PC-3 (cell line): ENCODE results near the gene CCR5AS.

Experiments used
- EZH2 ChIP-seq: fragments of 300-600 bp; sonication (generic); IDR thresholded peaks from one replicate; pipeline ENCODE4 v1.6.1; 2017; ENCODE audit warnings: antibody characterized with exemption, mild to moderate bottlenecking, low read length; ENCODE audit not compliant: unreplicated experiment
- TF ChIP-seq, protein P1 (sequence below): fragments of 300-600 bp; sonication (generic); conservative IDR thresholded peaks from 2 replicates; pipeline ENCODE4 v1.5.1; 2017; ENCODE audit warnings: antibody characterized with exemption, low read depth, mild to moderate bottlenecking, low read length

DNA sequence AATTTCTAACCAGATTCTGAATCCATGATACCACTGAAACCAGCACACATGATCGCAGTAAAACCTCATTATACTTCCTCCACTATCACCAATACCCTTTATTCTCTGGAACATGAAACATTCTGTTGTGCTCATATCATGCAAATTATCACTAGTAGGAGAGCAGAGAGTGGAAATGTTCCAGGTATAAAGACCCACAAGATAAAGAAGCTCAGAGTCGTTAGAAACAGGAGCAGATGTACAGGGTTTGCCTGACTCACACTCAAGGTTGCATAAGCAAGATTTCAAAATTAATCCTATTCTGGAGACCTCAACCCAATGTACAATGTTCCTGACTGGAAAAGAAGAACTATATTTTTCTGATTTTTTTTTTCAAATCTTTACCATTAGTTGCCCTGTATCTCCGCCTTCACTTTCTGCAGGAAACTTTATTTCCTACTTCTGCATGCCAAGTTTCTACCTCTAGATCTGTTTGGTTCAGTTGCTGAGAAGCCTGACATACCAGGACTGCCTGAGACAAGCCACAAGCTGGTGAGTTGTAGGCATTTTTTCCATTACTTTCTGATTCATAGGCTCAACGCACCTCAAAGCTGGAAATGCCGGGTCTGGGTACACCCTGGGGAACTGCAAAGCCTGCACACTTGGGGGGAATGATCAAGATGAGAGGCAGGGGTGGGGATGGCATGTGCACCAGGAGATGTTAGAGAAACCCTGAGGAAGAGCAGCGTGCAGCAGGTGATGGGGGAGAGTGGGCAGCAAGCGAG, 53.0 kb downstream of the CCR5AS start, which contains the start of gene CCR2:
- TF ChIP-seq, protein P1, sequence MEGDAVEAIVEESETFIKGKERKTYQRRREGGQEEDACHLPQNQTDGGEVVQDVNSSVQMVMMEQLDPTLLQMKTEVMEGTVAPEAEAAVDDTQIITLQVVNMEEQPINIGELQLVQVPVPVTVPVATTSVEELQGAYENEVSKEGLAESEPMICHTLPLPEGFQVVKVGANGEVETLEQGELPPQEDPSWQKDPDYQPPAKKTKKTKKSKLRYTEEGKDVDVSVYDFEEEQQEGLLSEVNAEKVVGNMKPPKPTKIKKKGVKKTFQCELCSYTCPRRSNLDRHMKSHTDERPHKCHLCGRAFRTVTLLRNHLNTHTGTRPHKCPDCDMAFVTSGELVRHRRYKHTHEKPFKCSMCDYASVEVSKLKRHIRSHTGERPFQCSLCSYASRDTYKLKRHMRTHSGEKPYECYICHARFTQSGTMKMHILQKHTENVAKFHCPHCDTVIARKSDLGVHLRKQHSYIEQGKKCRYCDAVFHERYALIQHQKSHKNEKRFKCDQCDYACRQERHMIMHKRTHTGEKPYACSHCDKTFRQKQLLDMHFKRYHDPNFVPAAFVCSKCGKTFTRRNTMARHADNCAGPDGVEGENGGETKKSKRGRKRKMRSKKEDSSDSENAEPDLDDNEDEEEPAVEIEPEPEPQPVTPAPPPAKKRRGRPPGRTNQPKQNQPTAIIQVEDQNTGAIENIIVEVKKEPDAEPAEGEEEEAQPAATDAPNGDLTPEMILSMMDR: no peak
- TF ChIP-seq EZH2: no peak
